Endothelial cell of umbilical vein (primary cell): ENCODE measurements around the gene RBMS3.

ENCODE experiments used
- EZH2 ChIP-seq: IDR thresholded peaks from 2 replicates; pipeline ENCODE4 v1.6.1; 2012; ENCODE audit warnings: borderline replicate concordance, low read depth, mild to moderate bottlenecking, moderate library complexity, low read length, inconsistent platforms; ENCODE audit not compliant: severe bottlenecking
- FOS ChIP-seq: IDR thresholded peaks from 2 replicates; pipeline ENCODE4 v1.6.1; 2011; ENCODE audit warnings: mild to moderate bottlenecking, low read length, moderate library complexity, borderline replicate concordance; ENCODE audit not compliant: insufficient read depth
- GATA2 ChIP-seq: IDR thresholded peaks from 2 replicates; pipeline ENCODE4 v1.7.0; 2011; ENCODE audit warnings: low read depth, mild to moderate bottlenecking, moderate library complexity, mixed read lengths, low read length; ENCODE audit not compliant: insufficient read length, insufficient read depth
- JUN ChIP-seq: IDR thresholded peaks from 2 replicates; pipeline ENCODE4 v1.6.1; 2011; ENCODE audit warnings: borderline replicate concordance, low read depth; ENCODE audit not compliant: insufficient read length, insufficient read depth
- MAX ChIP-seq: IDR thresholded peaks from 2 replicates; pipeline ENCODE4 v1.6.1; 2011; ENCODE audit not compliant: insufficient read depth, insufficient read length
- MYC ChIP-seq: IDR thresholded peaks from one replicate; pipeline ENCODE4 v1.6.1; 2011; ENCODE audit warnings: mild to moderate bottlenecking, low read depth, low read length
- POLR2A ChIP-seq: IDR thresholded peaks from 2 replicates; pipeline ENCODE4 v1.6.1; 2012; ENCODE audit warnings: low read depth, mild to moderate bottlenecking, control low read depth, low read length
- POLR2AphosphoS5 ChIP-seq: IDR thresholded peaks from 2 replicates; pipeline ENCODE4 v1.6.1; 2012; ENCODE audit warnings: low read depth, mild to moderate bottlenecking, control low read depth, low read length, moderate library complexity; ENCODE audit not compliant: insufficient read depth
- TF ChIP-seq, protein P1 (sequence below), 2 donors: IDR thresholded peaks; 1 replicate in 1 of 2; 2 replicates in 1 of 2; pipeline ENCODE4 v1.5.1; 2011; ENCODE audit warnings: low read length in 2 of 2, mild to moderate bottlenecking in 2 of 2, moderate library complexity in 2 of 2, control low read depth in 1 of 2, inconsistent platforms in 1 of 2, low read depth in 1 of 2; ENCODE audit not compliant: insufficient read depth in 1 of 2; ENCODE audit errors: extremely low read depth in 1 of 2

- TF ChIP-seq MAX: no peak
- no peak for TF ChIP-seq MYC
- TF ChIP-seq, protein P1, sequence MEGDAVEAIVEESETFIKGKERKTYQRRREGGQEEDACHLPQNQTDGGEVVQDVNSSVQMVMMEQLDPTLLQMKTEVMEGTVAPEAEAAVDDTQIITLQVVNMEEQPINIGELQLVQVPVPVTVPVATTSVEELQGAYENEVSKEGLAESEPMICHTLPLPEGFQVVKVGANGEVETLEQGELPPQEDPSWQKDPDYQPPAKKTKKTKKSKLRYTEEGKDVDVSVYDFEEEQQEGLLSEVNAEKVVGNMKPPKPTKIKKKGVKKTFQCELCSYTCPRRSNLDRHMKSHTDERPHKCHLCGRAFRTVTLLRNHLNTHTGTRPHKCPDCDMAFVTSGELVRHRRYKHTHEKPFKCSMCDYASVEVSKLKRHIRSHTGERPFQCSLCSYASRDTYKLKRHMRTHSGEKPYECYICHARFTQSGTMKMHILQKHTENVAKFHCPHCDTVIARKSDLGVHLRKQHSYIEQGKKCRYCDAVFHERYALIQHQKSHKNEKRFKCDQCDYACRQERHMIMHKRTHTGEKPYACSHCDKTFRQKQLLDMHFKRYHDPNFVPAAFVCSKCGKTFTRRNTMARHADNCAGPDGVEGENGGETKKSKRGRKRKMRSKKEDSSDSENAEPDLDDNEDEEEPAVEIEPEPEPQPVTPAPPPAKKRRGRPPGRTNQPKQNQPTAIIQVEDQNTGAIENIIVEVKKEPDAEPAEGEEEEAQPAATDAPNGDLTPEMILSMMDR (IDR thresholded peaks at IDR 0.05; ENCODE audit: extremely low read depth in 1 of 2, insufficient read depth in 1 of 2, low read depth in 1 of 2, low read length in 2 of 2): no peak
- no peak for TF ChIP-seq POLR2A
- TF ChIP-seq EZH2: no peak
- no peak for TF ChIP-seq POLR2AphosphoS5
- TF ChIP-seq FOS: no peak
- peak; percentile 5 for TF ChIP-seq JUN
- TF ChIP-seq GATA2: no peak
These were observed 257.2 kb downstream of the RBMS3 start for GRCh38 chr3:29537889-29538609.
